ENCODE data around the gene COL4A1.

Gene COL4A1

DNA sequence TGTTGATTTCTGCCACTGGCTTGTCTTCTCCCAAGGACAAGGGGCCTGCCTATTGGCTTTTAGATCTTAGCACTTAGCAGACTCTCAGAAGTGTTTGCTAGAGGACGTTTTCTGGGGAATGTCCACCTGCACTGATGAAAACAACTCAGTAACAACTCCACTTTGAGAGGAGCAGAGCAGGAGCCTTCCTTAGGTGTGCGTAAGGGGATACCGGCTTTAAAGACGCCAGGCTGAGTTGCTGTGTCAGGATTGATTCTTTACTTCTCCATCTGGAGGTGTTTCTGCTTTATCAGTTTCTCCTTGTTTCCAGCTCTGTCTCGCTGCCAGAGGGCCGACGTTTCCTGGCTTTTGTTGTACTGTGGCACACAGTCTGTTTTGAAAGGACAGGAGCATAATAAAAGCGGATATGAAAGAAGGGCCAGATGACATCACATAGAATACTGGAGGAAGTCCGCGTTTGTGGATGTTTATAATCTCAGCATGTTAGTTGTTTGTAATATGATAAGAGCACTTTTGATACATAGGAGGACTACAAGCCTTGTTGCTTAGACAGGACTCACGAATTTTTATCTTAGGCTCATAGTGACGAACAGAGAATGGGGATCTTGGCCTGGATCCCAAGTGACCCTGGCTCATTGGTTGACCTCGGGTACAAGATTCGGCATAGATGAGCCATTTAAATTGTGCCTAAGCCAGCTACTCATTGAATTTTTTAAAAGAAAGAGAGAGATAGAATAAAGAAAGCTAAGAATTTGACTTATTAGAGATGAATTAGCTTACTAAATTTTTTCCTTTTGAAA lies 34.7 kb upstream of the COL4A1 start:
- no peak for DNase-seq

DNA sequence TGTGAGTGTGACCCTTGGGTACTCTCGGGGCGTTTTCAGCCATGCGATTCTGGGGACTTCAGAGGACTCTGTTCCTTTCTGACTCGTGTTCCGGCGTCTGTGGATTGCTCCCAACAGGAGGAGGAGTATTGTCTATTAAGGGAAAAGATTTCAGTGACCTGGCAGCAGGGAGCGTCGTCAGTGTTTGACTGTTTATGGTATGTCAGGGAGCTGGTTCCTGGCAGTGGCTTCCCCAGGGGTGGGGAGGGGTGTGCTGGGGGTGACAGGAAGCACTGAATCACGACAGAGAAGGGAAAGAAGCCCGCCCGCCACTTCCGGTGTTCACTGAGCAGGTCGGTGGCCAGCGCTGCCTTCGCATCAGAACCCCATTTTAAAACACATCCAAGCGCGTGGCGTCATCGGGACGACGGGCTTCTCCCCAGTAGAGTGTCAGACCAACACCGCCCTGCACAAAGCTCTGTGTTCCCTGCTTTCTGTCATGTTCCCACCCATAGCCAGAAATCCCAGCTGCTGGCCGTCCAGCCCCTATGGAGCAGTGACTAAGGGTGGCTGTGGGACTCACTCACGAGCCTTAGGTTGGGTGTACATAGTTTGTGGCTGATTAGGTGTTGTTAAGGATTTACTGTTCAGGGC lies 34.0 kb upstream of the COL4A1 start:
- DNase-seq, result peak; percentile 16

DNA sequence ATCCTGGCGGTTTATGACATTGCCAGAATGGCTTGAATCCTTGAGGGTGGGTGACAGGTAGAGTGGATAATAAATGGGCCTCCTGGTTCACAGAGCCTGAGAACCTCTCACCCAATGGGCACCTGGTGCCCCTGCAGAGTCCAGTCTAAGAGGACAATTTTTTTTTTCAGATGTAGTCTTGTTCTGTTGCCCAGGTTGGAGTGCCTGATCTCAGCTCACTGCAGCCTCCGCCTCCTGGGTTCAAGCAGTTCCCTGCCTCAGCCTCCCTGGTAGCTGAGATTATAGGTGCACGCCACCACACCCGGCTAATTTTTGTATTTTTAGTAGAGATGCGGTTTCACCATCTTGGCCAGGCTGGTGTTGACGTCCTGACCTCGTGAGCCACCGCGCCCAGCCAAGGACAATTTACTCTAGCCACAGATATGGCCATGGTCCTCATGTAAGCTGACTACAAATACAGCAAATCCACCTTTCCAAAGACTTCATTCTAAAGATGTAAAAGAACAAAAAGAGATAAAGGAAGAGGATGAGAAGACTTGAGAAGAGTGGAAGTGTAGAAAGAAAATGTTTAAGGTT lies 33.1 kb upstream of the COL4A1 start:
- no peak for DNase-seq

DNA sequence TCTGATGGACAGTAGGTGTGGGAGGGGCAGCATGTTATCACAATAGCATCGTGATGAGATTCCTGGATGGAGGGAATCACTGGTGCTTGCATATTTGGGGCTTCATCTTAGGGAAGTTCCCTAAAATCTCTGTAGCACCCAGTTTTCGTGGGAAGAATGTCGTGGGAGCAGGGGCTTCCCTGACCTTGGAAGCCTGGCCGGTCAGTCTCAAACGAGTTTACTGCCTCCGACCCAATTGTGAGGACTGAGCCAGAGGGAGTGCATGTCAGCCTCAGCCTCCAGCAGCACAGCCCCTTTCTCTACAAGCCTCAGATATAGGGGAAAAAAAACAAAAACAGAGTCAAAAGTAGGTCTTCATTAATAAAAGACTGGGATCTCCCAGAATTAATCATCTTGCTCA lies 32.3 kb upstream of the COL4A1 start:
- DNase-seq, result no peak

DNA sequence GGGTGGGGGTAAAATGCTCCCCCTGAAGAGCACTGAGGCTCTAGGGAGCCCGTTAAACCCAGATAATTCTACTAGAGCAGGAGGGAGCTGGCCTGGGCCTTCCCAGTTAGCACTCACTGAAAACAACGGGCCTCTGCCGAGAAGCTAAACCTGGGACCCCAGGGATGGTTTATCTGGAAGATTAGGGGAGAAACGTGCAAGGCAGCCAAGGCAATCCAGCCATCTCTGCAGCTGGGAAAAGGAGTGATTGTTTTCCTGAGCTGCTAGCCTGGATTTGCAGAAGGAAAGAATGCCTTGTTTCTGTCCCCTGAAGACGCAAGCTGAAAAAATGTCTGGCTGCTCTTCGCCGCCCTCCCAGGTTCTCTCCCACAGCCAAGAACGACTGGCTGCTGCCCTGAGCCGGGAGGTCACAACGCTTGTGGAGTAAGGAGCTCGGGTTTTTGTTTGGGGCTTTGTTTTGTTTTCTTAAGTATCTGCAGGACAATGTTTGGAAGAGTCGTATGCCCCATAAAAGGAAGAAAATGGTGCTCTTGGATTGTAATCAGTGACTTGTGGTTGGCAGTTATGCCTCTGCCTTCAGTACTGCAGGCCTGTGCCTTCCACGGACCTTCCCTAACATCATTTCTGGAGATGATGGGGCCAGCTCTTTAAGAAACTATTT lies 31.6 kb upstream of the COL4A1 start:
- no peak for DNase-seq

DNA sequence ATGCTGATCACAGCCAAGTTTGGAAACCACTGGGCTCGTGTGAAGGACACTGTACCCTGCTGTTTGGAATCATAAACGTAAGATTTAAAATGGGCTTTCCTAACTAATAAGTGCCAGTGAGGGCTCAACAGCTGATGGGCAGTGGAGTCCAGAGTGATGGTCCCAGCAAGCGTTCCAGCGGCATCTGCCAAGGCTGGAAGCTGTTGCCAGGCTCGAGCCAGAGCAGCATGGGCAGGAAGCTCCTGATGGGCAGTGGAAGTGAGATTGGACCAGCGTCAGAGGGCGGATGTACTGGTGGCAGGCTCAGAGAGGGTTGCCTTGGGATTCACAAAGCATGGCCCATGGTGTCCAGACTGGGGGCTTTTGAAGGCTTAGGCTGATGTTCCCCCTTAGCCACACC lies 30.3 kb upstream of the COL4A1 start:
- no peak for DNase-seq

DNA sequence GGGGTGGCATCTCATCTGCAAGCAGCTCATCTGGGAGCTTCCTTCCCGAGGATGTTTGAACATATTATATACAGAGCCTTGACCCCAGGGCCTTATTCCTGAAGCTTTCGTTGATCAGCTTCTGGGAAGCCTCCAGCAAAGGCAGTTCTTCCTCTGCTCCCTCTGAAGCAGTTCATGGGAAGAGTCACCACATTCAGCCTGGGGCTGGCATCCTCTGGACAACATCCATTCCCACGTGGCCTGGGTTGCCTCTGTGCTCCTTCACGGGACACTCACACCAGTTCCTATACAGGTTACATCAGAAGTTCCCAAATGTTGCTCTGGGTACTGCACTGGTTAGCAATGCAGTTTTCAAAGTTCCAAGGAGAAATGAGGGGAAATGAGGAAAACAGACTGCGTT lies 29.7 kb upstream of the COL4A1 start:
- DNase-seq, result no peak

DNA sequence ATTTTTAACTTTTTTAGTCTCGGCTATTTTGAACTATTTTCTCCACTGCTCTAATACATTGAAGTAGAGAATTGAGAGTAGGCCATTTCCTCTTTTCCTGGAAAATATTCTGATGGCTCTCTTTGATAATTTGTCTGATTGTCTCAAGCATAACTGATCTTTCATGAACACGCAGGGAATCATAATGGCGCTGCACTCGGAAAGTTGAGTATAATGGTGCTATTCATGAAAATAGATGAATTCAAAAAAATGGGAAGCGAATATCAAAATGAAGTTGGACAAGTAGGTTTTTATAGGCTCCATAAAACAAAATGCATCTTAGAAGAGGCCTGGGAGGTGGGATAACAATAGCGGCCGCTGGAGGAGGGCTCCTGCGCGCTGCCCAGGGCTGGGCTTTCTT lies 29.2 kb upstream of the COL4A1 start:
- DNase-seq, result no peak

DNA sequence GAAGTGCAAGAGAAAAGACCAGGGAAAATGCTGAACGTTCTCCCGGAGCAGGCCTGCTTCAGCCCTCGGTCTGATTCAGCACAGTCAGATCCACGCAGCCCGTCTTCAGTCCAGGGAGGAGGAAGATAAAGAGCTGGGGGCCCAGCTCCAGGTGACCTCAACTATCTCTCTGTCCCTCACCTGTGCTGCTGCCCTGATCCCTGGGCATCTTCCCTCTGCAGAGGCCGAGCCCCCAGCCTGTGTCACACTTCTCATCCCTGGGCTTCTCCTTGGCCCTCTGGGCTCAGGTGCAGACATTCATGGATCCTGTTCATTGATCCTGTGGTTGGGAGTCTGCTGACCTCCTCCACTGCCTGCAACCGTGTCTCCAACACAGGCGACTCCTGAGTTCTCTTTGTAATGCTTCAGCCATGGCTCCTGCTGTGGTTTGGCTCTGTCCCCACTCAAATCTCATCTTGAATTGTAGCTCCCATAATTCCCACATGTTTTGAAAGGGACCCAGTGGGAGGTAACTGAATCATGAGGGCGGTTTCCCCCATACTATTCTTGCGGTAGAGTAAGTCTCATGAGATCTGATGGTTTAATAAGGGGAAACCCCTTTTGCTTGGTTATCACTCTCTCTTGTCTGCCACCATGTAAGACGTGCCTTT lies 28.0 kb upstream of the COL4A1 start:
- DNase-seq, result no peak

DNA sequence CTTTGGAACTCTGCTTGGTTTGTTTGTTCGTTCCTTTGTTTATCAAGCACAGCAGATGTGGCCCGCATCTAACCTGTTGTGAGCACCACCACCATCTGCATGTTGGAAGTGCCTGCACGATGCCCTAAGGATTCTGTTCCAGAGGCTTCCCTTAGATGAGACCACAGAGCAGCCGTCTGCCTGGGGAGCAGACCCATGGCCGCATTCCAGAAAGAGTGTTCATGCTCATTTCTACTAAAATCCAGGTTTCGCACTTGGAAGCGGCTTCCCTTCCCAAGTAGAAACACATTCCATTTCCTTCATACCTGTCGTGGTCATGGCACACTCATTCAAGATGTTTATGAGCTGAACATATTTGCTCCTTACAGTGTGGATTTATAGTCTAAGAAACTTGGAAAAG lies 27.3 kb upstream of the COL4A1 start:
- no peak for DNase-seq

DNA sequence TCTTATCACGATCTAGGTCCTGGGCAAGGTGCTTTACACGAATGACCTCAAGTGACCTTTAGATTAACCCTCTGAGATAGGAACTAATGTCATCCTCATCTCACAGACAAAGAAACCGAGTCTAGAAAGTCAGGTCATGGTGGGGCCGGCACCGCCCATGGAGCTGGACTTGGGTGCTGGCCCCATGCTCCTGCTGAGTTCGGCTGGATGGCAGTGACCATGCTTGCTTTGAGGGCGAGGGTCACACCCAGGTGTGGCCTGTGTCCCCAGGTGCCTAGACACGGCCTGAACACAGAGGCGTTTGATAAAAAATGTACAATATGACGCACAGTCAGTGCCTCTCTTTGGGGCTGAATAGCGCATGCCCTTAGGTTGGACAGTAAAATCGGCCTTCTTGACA lies 26.9 kb upstream of the COL4A1 start:
- DNase-seq, result no peak

DNA sequence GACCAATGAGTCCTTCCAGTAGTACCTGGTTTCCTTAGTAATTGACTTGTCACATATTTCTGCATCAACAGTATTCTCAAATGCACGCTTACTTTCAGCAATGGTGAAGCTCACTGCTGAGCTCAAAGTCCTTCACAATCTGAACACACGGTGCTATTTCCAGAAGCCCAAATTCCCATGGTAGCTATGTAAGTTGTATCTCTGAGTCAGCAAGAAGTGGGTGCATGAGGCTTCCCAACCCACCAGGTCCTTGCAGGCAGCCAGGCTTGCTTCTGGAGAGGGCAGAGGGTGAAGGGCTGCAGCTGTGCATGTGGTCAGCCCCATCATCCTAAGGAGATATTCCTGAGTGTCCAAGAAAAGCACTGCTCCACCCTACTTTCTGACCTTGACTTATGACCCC lies 25.8 kb upstream of the COL4A1 start:
- no peak for DNase-seq

DNA sequence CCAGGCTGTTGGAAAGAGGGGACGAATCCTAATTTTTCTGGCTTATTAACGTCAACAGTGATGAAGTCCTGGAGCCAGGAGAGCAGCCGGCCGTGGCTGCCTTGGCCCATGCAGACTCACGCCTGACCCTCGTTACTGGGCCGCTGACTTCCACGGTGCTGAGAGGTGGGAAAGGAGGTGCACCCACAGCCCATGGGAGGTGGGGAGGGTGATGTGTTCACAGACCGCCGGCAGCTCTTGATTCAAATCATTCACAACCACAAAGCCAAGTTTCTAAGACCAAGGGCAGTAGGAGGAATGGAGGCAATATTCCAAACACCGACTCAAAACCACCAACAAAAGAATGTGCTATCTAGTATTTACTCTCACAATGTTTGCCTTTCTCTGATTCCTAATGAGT lies 24.4 kb upstream of the COL4A1 start:
- no peak for DNase-seq

DNA sequence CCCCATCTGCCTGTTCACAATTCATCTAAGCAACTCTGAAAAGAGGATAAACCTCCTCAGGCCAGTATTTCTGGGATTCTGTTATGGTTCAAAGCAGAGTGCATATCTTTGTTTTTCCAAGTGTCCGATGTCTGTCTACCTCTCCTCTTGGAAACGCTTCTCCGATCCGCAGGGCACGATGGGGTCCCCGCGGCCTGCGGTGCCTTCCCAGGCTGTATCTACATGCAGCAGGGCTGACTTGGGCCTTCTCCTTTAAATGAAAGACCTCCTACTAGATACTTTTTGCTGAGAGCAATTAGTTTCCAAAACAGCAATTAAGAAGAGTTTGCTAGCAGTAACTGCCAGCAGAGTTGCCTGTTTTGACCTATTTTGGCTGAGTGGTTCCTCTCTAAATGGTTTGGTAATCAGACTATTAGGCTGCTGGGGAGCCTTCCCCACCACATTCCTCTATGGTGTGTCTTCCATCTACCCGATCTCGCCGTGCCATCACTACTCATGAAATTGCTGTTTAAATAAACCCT lies 23.6 kb upstream of the COL4A1 start:
- no peak for DNase-seq

DNA sequence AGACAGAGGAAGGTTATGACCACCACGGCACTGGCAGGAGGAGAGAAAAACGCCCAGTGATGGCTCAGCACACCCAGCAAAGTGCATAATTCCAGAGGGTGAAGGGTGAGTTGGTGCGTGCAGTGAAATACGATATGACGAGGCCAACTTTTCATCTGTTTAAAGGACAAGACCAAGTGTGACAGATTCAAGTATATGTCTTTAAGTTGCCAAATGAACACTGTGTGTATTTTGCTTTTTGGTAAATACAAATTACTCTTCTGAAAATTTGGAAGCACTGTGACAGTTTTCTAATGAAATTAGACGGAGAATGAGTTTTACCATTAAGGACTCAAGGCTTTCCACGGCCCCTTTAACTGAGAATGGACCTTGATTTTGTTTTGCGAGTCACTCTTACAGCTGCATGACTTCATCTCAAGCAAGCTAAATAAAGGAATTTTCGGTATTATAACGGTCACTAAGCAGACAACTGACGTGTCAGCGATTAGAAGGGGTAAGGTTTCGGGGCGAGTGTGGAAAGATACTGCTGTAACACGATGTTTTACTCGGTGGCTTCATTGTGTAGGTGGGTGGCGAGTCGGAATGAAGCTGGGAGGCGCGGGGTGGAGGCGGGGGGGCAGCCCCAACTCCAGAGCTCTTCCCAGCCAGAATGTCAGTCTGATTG lies 23.0 kb upstream of the COL4A1 start:
- no peak for DNase-seq

DNA sequence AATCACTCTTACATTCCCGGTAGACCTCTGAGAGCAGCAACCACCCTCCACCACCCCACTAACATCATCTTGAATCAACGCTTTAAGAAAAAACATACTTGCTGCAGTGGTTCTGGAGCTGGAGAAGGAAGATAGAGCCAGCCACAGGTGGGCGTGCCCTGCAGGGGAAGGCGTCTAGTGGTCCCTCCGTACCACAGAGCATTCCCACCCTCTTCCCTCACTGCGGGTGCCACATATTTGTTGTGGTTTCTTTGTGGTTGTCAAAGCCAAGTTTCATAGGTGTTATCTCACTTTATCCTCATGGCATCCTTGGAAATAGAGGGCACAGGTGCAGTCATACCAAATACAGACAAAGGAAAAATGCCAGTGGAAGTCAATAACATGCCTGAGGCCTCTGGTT lies 22.3 kb upstream of the COL4A1 start:
- no peak for DNase-seq

DNA sequence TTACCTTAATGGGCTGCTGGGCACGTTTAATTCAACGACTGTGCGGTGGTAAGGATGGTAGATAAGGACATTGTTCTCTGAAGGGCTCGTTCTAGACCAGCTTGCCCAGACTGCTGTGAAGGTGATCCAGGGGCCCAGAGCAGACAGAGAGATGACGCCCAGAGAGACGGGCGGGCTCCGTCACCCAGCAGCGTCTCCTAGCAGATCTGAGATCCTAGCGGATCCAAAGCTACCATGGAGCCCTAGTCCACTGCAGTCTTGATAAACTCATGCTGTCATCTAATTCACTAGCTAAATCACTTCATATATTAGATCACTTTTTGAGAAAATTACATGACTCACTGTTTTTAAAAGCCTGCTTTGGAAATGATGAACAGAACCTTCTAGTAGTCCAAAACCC lies 21.6 kb upstream of the COL4A1 start:
- DNase-seq, result no peak

DNA sequence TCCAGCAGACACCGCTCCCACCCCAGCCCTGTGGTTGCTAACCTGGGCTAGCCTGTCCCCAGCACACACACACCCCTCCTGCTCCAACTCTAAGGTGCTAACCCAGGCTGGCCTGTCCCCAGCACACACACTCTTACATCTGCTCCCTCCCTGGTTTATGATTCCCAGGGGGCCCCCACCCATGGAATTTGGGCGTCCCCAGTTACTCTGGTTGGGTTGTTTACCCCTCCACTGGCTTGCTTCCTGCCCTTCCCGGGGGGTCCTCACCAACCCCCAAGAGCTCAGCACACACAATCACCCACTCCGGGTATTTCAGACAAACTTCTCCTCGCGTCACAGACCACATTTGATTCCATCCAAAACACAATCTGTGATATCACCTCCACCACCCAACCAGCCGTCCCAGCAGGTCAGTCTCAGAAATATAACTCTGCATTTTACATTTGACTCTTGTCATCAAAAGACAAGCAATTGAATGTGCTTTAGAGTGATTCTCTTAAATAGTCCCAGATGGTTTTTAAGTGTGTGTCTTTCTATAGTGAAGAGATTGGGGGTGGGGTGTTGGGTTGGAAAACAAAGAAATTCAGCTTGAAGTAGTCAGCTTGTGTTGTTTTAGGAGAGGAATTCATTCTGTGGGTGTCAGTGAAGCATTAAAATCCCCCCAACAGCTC lies 20.2 kb upstream of the COL4A1 start:
- no peak for DNase-seq

DNA sequence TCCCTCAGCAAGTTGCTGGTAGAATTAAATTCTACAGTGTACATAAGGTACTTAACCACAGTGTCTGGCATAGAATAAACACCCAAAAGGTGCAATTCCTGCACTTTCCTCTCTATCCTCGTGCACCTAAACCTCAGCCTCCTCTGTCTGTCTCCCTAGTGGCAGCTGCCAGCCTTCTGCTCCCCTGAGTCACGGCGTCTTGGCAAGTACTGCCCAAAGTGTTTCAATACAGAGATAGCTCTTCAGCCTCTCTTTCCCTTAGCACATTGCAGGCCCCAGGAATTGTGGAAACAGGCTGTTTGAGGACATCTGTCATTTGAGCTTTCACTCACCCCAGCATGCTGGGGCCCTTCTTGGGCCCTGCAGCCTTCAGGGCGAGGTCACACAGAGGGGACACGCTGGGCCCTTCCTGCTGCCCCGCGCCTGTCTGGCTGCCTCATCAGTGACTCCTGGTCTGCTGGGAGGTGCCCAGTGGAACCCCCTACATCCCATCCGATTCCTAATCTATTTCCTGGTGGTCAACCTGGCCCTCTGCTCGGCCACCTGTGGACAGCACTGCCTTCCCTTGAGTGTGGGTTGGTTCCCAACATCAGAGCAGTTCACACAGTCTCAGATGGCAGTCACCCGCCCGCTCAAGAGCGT lies 19.4 kb upstream of the COL4A1 start:
- DNase-seq, result no peak

DNA sequence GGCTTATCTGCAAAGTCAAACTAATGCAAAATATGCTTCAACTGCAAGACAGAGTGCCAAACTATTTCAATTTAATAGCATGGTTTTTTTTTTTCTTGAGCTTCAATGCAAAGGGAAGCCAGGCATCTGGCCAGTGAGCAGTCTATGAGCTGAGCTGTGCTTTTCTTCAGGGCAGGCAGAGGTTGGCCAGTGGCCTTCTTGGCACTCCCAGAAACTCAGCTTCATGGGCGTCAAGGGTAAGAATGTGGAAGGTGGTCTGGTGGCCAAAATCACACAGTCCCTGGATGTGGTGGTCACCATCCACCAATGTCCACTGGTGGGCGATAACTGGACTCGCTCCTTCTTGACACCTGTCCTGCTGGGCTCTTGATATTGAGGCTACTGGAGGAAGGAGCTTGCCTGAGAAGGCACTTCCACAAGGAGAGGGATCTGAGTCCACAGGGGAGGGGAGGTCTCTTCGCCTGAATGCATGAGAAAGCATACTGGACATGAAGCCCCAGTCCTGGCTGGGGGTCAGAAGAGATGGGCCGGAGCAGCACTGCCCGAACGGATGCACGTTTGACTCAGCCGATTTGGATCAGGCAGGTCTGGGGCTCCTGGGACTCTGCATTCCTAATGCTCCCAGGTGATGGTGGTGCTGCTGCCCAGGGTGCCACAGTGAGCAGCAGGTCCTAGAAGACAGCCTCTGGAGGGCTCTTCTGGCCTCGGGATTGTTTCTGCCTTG lies 17.2 kb upstream of the COL4A1 start:
- DNase-seq, result no peak
